DOHH2 (cell line): ENCODE data around the gene BABAM2.

Experiments
- H3F3A ChIP-seq: fragments of 200-600 bp; sonication (generic), shearing (Covaris generic); 2 replicates; pipeline ENCODE4 v1.6.0; 2016; ENCODE audit warnings: antibody characterized with exemption, mild to moderate bottlenecking; ENCODE audit not compliant: control insufficient read depth, insufficient read depth
- H3K27ac ChIP-seq: fragments of 200-600 bp; sonication (generic); 2 replicates; pipeline ENCODE4 v1.5.1; 2014; ENCODE audit warnings: low read depth, mild to moderate bottlenecking, low read length, moderate library complexity
- H3K27me3 ChIP-seq: fragments of 200-600 bp; sonication (generic); 2 replicates; pipeline ENCODE4 v1.6.1; 2014; ENCODE audit warnings: mild to moderate bottlenecking, low read length, mixed read lengths; ENCODE audit not compliant: control insufficient read depth
- H3K36me3 ChIP-seq: fragments of 200-600 bp; sonication (generic); 2 replicates; pipeline ENCODE4 v1.6.1; 2014; ENCODE audit warnings: mild to moderate bottlenecking, low read length, moderate library complexity, mixed read lengths; ENCODE audit not compliant: control insufficient read depth
- H3K4me1 ChIP-seq: fragments of 200-600 bp; sonication (generic); 2 replicates; pipeline ENCODE4 v1.6.1; 2014; ENCODE audit warnings: mild to moderate bottlenecking, low read length, mixed read lengths; ENCODE audit not compliant: control insufficient read depth
- H3K4me2 ChIP-seq: fragments of 200-600 bp; sonication (generic); 2 replicates; pipeline ENCODE4 v1.6.0; 2014; ENCODE audit warnings: mild to moderate bottlenecking, low read length, moderate library complexity
- H3K4me3 ChIP-seq: fragments of 200-600 bp; sonication (generic); 2 replicates; pipeline ENCODE4 v1.5.1; 2014; ENCODE audit warnings: mild to moderate bottlenecking, low read length, mixed read lengths
- H3K79me2 ChIP-seq: fragments of 200-600 bp; sonication (generic); 2 replicates; pipeline ENCODE4 v1.6.1; 2014; ENCODE audit warnings: mild to moderate bottlenecking, low read length, mixed read lengths; ENCODE audit not compliant: control insufficient read depth
- H3K9me2 ChIP-seq: fragments of 200-600 bp; sonication (generic); replicated peaks from 2 replicates; pipeline ENCODE4 v1.6.1; 2014; ENCODE audit warnings: mild to moderate bottlenecking, low read length, mixed read lengths; ENCODE audit not compliant: control insufficient read depth
- H3K9me3 ChIP-seq: fragments of 200-600 bp; sonication (generic); 2 replicates; pipeline ENCODE4 v1.6.1; 2014; ENCODE audit warnings: antibody characterized with exemption, low read length, mixed read lengths; ENCODE audit not compliant: control insufficient read depth, insufficient read depth
- H4K20me1 ChIP-seq: fragments of 200-600 bp; sonication (generic); 2 replicates; pipeline ENCODE4 v1.6.0; 2014; ENCODE audit warnings: low read depth, mild to moderate bottlenecking, antibody characterized with exemption, low read length, moderate library complexity; ENCODE audit not compliant: control insufficient read depth, insufficient read depth
- CTCF ChIP-seq: fragments of 200-600 bp; sonication (generic); IDR thresholded peaks from one replicate; pipeline ENCODE4 v1.5.1; 2014; ENCODE audit warnings: antibody characterized with exemption, mild to moderate bottlenecking, low read depth, low read length; ENCODE audit not compliant: poor library complexity, severe bottlenecking
- EZH2phosphoT487 ChIP-seq: fragments of 200-600 bp; sonication (generic); IDR thresholded peaks from 2 replicates; pipeline ENCODE4 v1.6.1; 2017; ENCODE audit warnings: borderline replicate concordance, mild to moderate bottlenecking, antibody characterized with exemption, low read length, moderate library complexity, mixed read lengths

Gene BABAM2

GRCh38 chr2:27991146-27991545 is 100.6 kb downstream of the BABAM2 start:
- TF ChIP-seq EZH2phosphoT487 (no peak), CTCF (no peak)
- Histone ChIP-seq H3K79me2 (no peaks in the 10 kb centered on the region), H4K20me1 (no peaks in the 10 kb centered on the region), H3K36me3 (no peaks in the 10 kb centered on the region), H3K9me3 (no peaks in the 10 kb centered on the region), H3K27ac (no peak overlapping the region), H3K4me1 (no peaks in the 10 kb centered on the region), H3F3A (no peaks in the 10 kb centered on the region), H3K27me3 (no peaks in the 10 kb centered on the region), H3K4me2 (no peak overlapping the region), H3K9me2 (no peaks in the 10 kb centered on the region), H3K4me3 (no peak overlapping the region)

GRCh38 chr2:27992787-27993401 is 102.4 kb downstream of the BABAM2 start:
- no peak overlapping the region for H3K27ac ChIP-seq
- H3K9me2 ChIP-seq: no peaks in the 10 kb centered on the region
- H3K36me3 ChIP-seq: no peaks in the 10 kb centered on the region
- no peaks in the 10 kb centered on the region for H3K27me3 ChIP-seq
- H3K4me2 ChIP-seq: no peak overlapping the region
- no peaks in the 10 kb centered on the region for H3K9me3 ChIP-seq
- H3K4me1 ChIP-seq: no peaks in the 10 kb centered on the region
- no peaks in the 10 kb centered on the region for H3F3A ChIP-seq
- no peaks in the 10 kb centered on the region for H3K79me2 ChIP-seq
- no peaks in the 10 kb centered on the region for H4K20me1 ChIP-seq
- H3K4me3 ChIP-seq: no peak overlapping the region
- TF ChIP-seq EZH2phosphoT487 (no peak), CTCF (no peak)

- no peaks in the 10 kb centered on the region for H3F3A ChIP-seq
- H4K20me1 ChIP-seq: no peaks in the 10 kb centered on the region
- no peaks in the 10 kb centered on the region for H3K9me2 ChIP-seq
- H3K36me3 ChIP-seq: no peaks in the 10 kb centered on the region
- H3K27ac ChIP-seq: no peak overlapping the region
- TF ChIP-seq CTCF: no peak
- TF ChIP-seq EZH2phosphoT487: no peak
- H3K4me1 ChIP-seq: no peaks in the 10 kb centered on the region
- no peaks in the 10 kb centered on the region for H3K9me3 ChIP-seq
- no peak overlapping the region for H3K4me3 ChIP-seq
- H3K79me2 ChIP-seq: no peaks in the 10 kb centered on the region
- no peak overlapping the region for H3K4me2 ChIP-seq
- no peaks in the 10 kb centered on the region for H3K27me3 ChIP-seq
Observed at GRCh38 chr2:27993402-27993787, 102.9 kb downstream of the BABAM2 start.
